Stimulated activated CD4-positive, alpha-beta T cell treated with anti-CD3 and anti-CD28 coated beads, Interleukin-1b, Interleukin-23, amount 100 ng/mL, for 24 hours (primary cell): Measurements from ENCODE around the gene IFI6.
"Not testable (repeated sequence)": the region's sequence is repeated elsewhere in the genome, so short reads cannot be mapped to it uniquely, and the experiment has no call there.

Experiments used
- DNase-seq, 4 experiments: peaks; one replicate each; pipeline ENCODE4 v3.0.0-alpha.2; 2020; ENCODE audit warnings: low read depth in 4 of 4, low spot score in 1 of 4

Gene IFI6, protein sequence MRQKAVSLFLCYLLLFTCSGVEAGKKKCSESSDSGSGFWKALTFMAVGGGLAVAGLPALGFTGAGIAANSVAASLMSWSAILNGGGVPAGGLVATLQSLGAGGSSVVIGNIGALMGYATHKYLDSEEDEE

DNA sequence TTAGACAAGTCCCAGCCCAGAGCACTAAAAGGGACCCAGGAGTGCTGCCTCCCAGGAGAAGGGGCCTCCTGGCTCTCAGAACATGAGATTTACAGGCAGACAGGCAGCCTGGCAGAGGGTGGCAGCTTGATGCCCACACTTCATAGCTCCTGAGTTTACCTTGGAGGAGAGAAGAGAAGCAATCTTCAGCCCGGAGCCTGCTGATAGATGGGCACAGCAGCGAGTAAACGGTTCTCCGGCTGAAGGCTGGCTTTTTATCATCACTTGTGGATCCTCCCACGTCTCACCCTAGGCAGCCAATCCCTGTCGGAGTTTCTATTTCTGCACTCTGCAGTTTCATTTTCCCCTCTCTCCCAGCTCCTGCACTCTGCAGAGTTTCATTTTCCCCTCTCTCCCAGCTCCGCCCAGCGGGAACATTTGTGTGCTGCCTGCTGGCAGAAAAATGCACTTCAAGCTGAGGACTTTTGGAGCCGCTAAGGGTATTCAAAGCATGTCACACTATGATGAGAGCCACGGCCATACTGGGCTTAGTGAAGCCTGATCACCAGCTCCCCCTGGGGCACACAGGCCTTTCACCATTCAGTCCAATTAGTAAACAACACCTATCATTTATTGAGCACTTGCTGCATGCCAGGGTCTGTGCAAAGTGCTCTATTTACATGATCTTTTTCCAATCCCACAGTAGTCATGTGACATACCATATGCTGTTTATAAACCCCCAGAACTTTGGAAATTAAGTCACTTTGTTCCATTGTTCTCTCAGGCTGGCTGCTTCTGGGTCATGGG, at the start of gene IFI6:
Gene IFI6 (minus strand): TSS at position 229 of the 786 bp plus-strand sequence. CDS start 2,878 bp downstream, outside the sequence.
- peak; percentile 34 to 58 (median 42) for DNase-seq

DNA sequence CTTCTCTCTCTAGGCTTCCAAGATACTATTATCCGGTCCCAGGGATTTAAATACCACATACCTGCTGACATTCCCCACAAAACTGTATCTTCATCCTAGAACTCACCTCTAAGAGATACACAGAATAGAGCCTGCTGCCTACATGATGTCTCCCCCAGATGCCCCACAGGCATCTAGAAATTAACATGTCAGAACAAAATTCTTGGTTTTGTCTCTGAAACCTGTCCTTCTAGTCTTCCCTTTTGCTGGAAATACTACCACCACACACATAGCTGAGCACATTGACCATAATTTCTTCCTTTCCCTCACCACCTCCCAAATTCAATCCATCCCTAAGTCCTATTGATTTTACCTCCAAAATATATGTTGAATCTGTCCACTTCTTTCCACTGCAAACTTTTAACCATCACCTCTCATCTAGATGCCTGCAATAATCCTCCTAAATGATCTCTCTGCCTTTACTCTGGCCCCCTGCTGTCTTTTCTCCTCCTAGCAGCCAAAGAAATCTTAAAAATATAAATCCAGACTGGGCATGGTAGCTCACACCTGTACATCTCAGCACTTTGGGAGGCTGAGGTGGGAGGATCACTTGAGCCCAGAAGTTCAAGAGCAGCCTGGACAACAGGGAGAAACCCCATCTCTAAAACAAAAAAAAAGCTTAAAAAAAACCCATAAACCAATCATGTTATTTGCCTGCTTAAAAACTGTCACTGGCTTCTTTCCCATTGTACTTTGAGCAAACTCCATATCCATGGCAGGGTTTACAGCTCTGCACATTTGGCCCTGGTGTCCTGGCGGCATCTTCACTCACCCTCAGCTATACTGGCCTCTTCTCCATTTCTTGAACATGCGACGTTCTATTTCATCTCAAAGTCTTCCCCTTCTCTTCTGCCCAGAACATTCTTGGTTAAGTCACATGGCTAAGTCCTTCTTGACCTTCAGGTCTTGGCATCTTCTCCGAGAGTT, 47.6 kb upstream of the IFI6 start:
- no peak for DNase-seq

DNA sequence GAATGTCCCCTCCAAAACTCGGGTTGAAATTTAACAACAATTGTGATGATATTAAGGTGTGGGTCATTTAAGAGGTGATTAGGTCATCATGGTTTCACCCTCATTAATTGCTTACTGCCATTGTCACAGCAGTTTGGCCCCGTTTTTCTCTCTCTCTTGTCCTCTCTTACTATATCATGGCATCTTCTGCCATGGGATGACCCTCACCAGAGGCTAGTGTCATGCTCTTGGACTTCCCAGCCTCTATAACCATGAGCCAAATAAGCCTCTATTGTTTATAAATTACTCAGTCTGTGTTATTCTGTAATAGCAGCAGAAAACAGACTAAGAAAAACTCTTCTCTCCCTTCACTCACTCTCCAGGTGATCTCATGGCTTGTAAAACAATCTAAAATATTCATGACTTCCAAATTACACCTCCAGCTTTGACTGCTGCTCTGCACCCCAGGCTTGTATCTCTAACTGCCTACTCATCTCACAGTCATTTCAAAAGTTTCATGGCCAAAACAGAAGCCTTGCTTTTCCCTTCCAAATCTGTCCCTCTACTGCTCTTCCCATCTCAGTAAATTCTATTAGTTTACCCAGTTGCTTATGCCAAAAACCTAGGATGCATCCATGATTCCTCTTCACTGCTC, 44.4 kb upstream of the IFI6 start:
- DNase-seq, result no peak

DNA sequence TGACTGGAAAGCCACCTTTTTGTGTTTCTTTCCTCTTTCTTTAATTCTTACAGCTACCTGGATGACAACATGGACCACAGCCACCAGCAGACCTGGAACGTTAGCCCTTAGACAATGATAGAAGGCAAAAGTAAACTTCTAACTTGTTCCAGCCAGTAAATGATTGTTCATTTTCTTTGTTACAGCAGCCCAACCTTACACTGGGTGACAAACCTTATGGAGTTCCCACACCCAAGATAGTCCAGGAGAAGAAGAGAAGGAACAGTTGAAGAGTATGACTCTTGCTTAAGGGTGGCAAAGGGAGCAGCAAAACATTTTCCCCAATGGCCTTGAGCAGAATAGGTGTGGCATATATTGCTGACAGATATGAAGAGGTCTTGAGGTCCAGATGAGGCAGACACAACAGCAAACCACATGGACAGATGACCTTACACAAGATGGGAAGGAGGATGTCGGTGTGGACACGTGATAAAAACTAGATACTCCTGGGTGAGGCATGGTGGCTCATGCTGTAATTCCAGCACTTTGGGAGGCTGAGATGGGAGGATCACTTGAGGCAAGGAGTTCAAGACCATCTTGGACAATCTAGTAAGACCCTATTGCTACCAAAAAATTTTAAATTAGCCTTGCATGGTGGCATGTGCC, 42.0 kb upstream of the IFI6 start:
- DNase-seq, result no peak

DNA sequence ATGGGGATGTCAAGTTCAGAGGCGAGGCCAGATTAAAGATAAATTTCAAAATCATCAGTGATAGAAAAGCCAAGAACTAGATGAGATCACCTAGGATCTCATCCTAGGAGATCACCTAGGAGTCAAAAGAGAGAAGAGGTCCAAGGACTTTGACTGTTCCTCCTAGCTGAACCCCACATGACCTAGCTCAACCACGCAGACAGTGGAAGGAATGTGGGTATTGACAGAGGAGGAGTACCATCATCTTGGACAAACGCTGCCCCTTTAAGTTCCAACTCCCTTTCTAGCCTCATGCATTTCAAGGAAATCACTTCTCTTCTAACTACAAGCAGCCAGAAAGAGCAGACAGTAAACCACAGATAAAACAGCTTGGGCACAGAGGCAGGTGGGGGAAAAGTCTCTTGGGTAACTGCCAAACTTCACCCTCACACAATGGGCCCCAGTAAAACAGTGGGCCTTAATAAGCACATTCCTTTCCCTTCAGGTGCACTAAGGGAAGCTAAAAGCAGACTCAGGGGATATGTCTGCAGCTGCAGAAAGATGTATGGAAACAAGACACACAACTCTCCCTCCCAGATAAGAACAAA, 41.2 kb upstream of the IFI6 start:
- no peak for DNase-seq

DNA sequence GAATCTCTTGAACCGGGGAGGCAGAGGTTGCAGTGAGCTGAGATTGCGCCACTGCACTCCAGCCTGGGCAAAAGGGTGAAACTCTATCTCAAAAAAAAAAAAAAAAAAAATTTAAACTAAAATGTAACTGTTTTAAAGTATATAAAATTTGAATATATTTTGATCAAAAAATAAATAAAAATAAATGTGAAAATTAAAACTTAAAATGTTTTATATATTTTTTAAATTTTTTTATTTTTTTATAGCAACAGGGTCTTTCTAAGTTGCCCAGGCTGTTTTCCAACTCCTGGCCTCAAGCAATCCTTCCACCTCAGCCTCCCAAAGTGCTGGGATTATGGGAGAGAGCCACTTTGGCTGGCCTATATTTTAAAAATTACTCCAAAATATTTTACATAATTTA, 38.6 kb upstream of the IFI6 start:
- no peak for DNase-seq

DNA sequence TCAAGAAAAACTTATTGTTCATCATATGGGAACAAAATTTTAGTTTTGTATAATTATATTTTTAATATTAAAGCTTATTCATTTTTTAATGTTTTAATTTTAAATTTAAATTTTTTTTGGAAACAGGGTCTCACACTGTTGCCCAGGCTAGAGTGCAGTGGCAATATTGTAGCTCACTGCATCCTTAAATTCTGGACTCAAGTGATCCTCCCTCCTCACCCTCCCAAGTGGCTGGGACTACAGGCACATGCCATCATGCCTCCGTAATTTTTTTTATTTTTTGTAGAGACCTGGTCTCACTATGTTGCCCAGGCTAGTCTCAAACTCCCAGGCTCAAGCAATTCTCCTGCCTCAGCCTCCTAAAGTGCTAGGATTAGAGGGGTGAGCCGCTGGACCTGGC, 33.6 kb upstream of the IFI6 start:
- no peak for DNase-seq

DNA sequence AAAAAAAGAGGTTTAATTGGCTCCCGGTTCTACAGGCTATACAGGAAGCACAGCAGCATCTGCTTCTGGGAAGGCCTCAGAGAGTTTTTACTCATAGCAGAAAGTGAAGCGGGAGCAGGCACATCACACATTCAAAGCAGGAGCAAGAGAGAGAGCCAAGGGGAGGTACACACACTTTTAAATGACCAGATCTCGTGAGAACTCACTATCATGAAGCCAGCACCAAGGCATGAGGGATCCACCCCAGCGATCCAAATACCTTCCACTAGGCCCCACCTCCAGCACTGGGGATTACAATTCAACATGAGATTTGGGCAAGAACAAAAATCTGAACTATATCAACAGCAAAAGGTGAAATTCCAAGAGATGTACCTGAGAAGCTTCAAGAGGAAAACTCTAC, 33.0 kb upstream of the IFI6 start:
- no peak for DNase-seq

DNA sequence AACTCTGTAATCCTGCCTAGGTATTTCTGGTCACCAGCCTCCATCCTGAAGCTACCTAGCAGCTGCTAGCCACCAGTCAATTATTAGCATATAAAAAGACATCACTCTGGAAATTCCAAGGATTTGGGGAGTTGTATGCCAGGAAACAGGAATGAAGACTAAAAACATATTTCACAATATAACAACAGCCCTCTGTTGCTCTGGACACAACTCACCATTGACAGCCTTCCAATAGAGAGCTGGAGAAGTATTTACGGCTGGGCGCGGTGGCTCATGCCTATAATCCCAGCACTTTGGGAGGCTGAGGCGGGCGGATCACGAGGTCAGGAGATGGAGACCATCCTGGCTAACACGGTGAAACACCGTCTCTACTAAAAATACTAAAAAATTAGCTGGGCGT, 24.8 kb upstream of the IFI6 start:
- DNase-seq, result not testable (repeated sequence)

DNA sequence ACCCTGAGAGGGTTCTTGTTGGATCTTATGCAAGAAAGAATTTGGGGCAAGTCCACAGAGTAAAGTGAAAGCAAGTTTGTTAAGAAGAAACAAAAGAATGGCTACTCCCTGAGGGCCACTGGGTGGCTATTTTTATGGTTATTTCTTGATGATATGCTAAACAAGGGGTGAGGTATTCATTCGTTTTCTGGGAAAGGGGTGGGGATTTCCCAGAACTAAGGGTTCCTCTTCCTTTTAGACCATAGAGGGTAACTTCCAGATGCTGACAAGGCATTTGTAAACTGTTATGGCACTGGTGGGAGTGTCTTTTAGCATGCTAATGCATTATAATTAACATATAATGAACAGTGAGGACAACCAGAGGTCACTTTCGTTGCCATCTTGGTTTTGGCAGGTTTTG, 18.2 kb upstream of the IFI6 start:
- DNase-seq, result no peak

DNA sequence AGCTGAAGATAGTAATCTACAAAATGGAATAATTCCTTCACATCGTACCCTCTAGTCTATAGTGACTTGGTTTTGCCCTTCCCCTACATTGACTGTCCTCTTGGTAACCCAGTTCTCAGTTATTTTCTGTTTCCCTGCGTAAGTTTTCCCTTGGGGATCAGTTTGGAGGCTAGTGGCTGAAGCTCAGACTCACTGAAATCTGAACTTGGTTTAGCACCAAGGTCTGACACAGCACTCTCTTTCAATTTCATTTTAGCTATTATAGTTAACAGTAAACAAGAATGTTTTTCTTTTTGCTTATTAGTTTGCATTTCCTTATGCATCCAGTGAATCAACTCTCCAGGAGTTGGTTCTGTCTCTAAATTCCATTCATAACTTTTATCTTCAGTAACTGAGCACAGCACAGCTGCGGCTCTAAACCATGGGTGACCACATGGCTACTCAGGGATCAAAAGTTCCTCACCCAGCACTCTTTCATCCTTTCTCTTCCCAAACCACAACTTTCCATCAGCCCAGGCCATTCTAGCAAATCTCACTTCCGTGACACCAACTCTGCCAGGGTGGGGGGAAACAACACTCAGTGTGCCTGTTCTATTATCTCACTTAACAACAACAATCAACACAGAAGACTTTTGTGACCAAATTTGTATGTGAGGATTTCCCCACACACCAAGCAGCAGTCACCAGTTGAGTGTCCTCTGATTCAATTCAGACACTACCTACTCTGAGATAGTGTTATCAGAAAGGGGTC, 17.6 kb upstream of the IFI6 start:
- no peak for DNase-seq

DNA sequence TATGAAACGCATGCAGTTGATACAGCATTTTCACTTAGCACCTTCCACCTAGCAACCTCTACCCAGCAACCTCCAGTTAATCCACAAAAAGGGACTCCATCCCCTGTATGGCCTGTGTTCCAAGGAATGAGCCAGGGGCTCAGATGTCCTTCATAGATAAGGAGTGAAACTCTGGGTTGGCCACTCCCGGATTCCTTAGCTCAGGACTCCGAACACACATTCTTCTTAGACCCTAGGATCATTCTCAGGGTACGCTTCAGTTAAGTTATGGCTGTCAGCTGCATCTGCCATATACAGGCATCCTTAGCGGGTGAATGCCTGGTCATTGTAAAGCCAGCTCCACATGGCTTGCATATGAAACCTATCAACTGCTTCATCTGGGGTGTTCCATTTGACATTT, 15.9 kb upstream of the IFI6 start:
- no peak for DNase-seq

DNA sequence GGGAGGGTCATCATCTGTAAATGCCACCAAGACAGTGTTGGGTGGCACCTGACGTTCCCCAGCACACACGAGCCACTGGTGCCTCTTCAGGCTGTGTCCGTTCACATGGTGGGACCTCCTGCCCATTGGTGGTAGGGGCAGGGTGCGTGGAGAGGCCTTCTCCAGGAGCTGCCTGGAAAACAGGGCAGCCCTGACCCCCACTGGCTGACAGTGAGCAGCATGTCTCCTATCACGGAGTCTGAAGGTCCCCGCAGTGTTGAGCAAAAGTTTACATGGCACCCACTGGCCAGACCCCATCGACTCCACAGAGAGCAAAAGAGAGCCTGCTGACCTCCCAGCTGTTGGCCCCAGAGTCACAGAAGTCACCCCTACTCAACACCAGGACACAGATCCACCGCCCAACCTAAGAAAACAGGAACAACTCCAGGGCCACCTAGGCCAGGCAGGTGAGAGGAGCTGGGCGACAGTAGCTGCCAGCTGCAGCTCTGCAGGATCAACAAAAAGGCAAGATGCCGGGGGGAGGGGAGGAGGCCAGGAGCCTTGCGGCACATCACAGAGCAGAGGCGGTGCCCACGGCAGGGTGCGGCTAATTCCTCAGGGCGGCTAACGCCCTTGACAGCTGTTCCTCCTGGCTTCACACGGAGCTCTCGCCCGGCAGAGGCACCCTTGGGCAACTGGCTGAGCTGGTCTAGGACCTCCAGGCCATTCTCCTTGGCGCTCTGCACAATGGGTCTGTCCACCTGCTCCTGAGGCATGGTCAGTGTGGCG, 14.4 kb upstream of the IFI6 start:
- no peak for DNase-seq

DNA sequence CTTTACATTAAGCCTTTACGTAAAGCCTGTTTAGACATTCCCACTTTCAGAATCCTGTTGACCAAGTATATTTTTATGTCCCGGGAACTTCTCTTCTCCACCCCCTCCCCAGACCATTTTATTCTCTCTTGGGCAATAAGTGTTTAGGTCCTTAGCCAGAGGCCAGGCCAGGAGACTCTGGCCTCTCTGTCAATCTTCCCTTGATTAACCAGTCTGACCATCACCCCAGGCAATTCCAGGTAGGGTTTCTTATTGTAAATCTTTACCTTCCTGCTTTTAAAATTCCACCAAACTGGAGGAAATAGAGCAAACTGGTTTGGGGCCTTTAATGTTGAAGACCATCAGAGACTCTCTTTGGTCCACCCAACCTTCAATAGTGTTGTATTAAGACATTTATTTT, 12.2 kb upstream of the IFI6 start:
- DNase-seq, result no peak

DNA sequence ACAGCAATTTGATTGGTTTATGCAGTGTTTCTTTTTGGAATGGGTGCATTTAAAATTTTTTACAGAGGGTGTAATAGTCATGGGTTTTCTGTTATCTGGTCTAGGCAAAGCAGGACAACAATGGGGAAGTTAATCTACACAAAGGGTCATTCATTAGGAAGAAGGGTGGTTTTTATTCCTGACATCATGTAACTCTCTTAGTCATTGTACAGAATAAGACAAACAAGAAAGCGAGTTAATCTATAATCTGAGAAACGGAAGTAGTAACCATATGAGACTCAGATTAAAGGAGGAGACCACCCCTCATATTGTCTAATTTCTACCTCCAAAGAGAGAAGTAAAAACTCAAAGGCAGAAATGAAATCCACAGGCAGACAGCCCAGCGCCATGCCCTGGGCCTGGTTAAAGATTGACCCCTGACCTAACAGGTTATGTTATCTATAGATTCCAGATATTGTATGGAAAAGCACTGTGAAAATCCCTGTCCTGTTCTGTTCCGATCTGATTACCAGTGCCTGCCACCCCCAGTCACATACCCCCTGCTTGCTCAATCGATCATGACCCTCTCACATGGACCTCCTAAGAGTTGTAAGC, 10.5 kb upstream of the IFI6 start:
- DNase-seq, result no peak

DNA sequence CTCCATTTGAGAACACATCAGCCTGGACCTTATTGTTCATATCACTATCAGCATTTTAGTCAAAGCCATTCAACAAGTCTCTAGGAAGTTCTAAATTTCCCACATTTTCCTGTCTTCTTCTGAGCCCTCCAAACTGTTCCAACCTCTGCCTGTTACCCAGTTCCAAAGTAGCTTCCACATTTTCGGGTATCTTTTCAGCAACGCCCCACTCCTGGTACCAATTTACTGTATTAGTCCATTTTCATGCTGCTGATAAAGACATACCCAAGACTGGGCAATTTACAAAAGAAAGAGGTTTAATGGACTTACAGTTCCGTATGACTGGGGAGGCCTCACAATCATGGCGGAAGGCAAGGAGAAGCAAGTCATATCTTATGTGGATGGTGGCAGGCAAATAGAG, 9.6 kb upstream of the IFI6 start:
- DNase-seq, result not testable (repeated sequence)

DNA sequence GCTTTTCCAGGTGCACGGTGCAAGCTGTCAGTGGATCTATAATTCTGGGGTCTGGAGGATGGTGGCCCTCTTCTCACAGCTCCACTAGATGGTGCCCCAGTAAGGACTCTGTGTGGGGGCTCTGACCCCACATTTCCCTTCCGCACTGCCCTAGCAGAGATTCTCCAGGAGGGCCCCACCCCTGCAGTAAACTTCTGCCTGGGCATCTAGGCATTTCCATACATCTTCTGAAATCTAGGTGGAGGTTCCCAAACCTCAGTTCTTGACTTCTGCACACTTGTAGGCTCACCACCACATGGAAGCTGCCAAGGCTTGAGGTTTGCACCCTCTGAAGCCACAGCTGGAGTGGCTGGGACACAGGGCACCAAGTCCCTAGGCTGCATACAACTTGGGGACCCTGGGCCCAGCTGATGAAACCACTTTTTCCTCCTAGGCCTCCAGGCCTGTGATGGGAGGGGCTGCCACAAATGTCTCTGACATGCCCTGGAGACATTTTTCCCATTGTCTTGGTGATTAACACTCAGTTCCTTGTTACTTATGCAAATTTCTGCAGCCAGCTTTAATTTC, 8.3 kb upstream of the IFI6 start:
- DNase-seq, result not testable (repeated sequence)

DNA sequence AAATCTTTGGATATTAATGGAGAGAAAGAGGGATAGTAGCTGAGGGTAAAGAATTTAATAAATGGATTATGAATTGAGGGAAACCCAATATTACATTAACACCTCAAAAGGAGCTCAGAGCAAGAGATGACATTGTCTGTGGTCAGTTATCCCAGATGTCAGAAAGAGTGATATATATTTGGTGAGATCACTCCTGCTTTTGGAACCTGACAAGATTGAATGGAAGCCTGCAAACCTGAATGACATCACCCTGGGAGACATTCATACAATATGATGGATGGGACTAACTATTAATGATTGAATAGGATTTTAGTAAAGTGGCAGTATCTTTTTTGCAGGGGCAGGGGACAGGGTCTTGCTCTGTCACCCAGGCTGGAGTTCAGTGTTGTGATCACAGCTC, 6.8 kb upstream of the IFI6 start:
- DNase-seq, result no peak
